ENCODE data around the gene ZNF502. TPM values are rescaled to one million over a fixed set of nuclear protein-coding genes. Genes with fewer than 3 reads are reported as not detected.
A peak's percentile ranks its signal among the peaks of the same experiment; 100 is the strongest.
"Not testable (repeated sequence)": the region's sequence is repeated elsewhere in the genome, so short reads cannot be mapped to it uniquely, and the experiment has no call there.

ZNF502 gene
- total RNA-seq (2014; rRNA removed; shearing (Covaris generic)): 2.3 and 3.5 TPM in 2 replicates
- 1.4 and 1.7 TPM in 2 replicates for polyA plus RNA-seq (2015; cell fraction: cytosol; rRNA removed)
- polyA plus RNA-seq (2015; cell fraction: nucleus; rRNA removed): 5.8 and 9.3 TPM in 2 replicates

DNA sequence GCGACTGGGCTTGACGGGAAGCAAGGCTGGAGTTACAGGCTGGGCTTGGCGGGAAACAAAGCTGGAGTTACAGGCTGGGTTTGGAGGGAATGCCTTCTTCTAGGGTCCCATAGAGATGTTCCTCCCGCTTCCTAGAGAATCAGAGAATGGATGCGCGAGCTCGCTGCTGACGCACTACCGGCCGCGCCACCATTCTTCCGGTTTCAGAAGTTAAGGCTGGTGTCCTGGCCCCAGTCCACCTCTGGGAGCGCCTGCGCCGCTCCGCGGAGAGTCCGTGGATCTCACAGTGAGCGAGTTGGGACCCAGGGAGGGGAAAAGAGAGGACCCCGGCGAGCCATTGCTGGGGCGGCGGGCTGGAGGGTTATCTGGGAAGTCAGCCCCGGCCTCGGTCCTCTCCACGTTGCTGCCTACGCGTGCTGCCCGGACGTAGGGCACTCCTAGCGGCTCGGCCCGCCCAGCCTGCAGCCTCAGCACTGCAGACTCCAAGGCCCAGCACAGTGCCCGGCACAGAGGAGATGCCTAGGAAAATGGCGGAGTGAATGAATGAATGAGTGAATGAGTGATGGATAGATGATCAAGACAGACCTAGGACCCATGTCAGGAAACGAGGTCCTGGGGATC lies at the start of gene ZNF502:
Gene ZNF502, plus strand, starts transcription at position 206 of the 621 bp plus-strand sequence. CDS start 7,602 bp downstream, outside the sequence.
- peak; percentile 69 for DNase-seq (ENCODE audit: low read depth, low spot score)
- in situ Hi-C loops (cut with HindIII; ENCODE audit: low pct_unique_long_range_greater_than_20kb, low sequenced_read_pairs): no loop called here

DNA sequence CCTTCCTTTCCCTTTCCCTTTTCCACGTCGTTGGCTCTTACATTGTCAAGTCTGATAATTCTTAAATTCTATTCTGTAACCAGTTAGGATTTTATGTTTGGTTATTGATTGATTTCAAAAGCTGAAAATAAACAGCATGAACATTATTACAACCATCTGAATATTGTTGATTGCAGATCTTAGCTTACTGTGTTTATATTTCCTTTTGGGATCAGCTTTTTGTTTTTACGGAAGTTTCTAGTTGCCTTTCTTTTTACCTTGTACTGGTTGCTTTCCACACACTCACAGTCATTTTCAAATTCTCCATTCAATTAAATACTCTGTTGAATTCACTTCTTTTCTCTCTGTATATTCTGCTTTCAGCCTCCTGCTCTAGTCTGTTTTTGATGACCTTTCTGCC lies 47.3 kb upstream of the ZNF502 start:
- in situ Hi-C loops (cut with HindIII; ENCODE audit: low pct_unique_long_range_greater_than_20kb, low sequenced_read_pairs): no loop called here
- DNase-seq (ENCODE audit: low read depth, low spot score): no peak

DNA sequence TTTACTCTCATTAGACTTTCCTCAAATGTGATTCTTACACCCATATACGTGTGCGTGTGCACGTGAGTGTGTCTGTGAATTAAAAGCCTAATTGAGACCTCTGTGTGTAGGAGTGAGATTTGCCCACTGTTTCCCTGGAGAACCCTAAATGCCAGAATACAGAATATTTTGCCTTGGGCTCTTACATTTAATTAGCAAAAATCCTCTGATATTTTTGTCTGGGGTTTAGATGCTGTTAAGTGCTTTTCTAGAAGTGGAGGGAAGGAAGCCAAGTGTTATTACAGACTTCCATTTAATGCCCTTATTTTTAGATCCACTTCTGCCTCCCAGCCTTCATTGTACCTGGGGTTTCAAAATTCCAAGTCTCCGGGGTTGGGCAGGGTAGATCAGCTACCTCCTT lies 46.1 kb upstream of the ZNF502 start:
- in situ Hi-C loops (cut with HindIII; ENCODE audit: low pct_unique_long_range_greater_than_20kb, low sequenced_read_pairs): no loop called here
- no peak for DNase-seq (ENCODE audit: low read depth, low spot score)

DNA sequence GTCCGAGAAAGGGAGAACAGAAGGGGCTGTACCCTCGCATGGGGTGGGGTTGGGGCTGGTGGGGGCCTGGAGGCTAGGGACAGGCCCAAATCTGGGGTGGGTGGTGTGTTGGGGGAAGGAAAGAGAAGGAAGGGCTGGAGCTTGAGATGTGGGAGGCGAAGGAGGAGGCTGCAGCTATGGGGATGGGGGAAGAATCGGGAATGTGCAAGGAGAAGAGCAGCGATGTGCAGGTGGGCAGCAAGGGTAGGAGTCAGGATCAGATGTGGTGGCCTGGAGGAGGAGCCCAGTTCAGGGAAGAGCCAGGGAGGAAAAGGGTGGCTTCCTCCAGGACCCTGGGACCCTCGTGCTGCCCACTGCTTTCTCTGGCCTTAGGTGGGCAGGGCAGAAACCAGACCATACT lies 42.7 kb upstream of the ZNF502 start:
- in situ Hi-C loops (cut with HindIII; ENCODE audit: low pct_unique_long_range_greater_than_20kb, low sequenced_read_pairs): no loop called here
- DNase-seq (ENCODE audit: low read depth, low spot score): no peak

DNA sequence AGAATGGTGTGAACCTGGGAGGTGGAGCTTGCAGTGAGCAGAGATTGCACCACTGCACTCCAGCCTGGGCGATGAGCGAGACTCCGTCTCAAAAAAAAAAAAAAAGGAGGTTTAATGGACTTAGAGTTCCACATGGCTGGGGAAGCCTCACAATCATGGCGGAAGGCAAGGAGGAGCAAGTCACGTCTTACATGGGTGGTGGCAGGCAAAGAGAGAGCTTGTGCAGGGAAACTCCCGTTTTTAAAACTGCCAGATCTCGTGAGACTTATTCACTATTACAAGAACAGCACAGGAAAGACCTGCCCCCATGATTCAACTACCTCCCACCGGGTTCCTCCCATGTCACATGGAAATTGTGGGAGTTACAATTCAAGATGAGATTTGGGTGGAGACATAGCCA lies 39.0 kb upstream of the ZNF502 start:
- DNase-seq (ENCODE audit: low read depth, low spot score); in situ Hi-C loops (cut with HindIII; ENCODE audit: low pct_unique_long_range_greater_than_20kb, low sequenced_read_pairs): not testable (repeated sequence)

DNA sequence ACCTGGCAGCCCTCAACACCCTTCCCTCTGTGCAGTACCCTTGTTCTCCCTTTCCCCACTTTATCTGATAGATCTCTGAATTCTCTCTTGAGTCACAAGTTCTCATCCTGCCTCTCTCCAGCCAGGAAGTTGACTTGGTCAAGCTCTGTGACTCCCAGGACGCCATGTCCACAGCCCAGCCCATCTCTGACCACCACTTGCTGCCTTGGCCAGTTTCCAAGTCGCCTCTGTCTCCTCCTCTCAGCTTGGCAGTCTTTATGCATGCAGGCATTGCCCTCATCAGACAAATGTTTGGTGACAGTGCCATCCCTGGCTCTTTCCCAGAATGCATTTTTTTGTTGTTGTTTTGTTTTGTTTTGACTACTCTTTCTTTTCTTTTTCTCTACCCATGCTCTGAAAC lies 38.2 kb upstream of the ZNF502 start:
- in situ Hi-C loops (cut with HindIII; ENCODE audit: low pct_unique_long_range_greater_than_20kb, low sequenced_read_pairs): no loop called here
- no peak for DNase-seq (ENCODE audit: low read depth, low spot score)

DNA sequence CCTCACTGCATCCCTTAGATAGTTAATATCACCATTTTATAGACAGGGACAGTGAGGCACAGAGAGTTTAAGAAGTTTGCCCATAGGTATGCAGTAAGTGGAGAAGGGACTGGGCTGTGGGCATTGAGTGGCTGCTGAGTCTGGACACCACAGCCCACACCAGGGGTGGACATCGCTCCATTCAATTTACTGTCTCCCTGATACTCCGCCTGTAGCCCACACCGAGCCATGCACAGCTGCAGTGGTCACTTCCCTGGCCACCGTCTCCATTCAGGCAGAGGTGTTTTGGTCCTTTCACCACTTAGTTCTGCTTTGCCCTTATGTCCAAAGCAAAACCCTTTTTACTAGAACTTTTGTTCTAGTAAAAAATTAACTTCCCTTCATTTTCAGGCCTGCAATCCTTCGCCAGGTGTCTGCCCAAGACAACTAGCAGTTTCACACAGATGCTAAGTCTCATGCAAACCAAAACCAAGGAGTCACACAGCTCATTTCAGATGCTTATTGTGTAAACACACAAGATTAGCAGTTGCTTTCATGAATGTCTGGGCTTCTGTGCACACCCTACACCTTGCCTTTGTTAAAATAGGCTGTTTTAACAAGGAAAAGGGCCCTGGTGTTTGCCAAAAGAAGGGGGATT lies 33.9 kb upstream of the ZNF502 start:
- DNase-seq (ENCODE audit: low read depth, low spot score): no peak
- in situ Hi-C loops (cut with HindIII; ENCODE audit: low pct_unique_long_range_greater_than_20kb, low sequenced_read_pairs): no loop called here

DNA sequence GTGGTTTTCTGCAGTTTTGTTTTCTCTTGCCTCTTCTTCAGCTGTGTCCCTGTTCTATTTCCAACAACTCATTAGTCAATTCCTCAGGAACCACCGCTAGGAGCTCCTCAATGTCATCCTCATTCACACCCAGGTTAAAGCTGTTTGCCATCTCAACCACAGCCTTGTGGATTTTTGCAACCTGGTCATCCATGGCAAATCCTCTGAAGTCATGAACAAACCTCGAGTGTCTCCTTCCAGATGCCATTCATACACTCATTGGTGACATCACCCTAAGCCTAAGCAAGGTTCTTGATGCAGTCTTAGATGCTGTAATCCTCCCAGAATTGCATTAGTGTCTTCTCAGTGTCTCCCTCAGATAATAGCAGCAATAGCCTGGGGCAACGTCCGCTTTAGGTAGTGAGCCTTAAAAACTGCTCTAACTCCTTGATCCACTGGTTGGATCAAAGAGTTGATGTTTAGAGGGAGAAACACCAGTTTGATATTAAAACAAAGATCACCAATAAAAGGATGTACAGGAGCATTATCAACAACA lies 31.5 kb upstream of the ZNF502 start:
- DNase-seq (ENCODE audit: low read depth, low spot score): no peak

DNA sequence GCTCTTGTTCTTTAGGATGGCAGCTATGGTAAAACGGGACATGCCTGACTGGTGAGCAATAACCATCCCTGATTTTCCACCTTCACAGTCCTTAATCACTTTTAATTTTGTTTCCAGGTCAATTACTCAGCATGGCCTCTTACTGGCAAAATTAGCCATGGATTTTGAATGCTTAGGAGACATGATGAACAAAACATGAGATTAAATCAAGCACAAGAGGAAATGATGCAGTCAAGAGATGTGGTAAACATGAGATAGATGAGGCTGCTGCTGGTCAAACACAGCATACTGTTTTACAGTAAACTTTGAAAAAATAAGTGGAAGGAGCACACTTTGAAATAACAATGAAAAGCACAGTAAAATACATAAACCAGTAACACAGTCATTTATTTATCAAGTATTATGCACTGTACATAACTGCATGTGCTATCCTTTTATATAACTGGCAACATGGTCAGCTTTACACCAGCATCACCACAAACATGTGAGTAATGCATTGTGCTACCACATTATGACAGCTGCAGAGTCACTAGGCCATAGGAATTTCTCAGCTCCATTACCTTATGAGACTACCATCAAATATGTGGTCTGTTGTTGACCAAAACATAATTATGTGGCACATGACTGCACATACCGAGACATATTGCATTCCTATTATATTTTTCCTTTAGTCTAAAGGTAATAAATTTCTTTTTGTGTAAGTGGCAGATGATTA lies 30.1 kb upstream of the ZNF502 start:
- in situ Hi-C loops (cut with HindIII; ENCODE audit: low pct_unique_long_range_greater_than_20kb, low sequenced_read_pairs): no loop called here
- DNase-seq (ENCODE audit: low read depth, low spot score): no peak

More for the DNA sequence above, 31.5 kb upstream of the ZNF502 start:
- in situ Hi-C loops (cut with HindIII; ENCODE audit: low pct_unique_long_range_greater_than_20kb, low sequenced_read_pairs): no loop called here

DNA sequence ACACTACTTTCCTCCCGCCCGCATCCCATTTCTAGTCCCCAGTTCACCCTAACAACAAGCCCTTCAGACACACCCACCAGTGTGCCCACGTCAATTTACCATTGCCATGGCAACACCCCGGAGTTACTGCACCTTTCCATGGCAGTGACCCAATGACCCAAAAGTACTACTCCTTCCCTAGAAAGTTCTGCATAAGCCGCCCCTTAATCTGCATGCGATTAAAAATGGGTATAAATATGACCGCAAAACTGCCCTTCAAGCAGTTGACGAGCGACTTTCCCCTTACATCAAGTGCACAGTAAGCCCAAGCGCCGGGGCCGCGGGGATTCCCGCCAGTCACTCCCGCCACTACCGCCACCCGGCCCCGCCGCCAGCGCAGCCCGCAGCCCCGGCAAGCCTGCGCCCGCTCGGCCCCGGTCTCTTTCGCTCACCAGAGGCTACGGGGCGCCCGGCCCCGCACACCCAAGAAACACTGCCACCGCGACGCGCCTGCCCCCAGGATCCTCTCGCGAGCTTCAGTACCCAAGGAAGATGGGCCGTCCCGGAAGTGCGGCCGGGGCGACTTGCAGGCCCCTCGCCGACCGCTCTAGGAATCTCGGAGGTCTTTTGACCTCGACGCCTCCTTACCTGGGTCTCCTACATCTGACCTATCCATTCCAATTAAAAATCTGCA lies 27.2 kb upstream of the ZNF502 start:
- in situ Hi-C loops (cut with HindIII; ENCODE audit: low pct_unique_long_range_greater_than_20kb, low sequenced_read_pairs): no loop called here
- peak; percentile 6 for DNase-seq (ENCODE audit: low read depth, low spot score)

DNA sequence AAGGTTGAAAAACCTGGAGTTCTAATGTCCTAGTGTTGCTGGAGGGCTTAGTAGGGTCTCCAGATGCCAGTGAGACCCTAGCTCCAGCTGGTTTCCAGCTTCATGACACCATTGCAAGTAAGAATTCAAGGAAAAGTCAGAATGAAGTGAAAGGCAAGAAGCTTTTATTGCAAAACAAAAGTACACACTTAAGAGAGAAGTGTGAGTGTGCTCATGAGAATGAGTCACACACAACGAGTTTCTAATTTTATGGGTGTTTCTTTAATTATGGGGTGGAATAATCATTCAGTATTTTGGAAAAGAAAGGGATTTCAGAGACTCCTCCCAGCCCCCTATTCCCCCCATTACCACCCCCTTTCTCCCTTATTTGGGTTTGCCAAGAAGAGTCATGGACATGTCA lies 24.6 kb upstream of the ZNF502 start:
- in situ Hi-C loops (cut with HindIII; ENCODE audit: low pct_unique_long_range_greater_than_20kb, low sequenced_read_pairs): no loop called here
- DNase-seq (ENCODE audit: low read depth, low spot score): no peak

DNA sequence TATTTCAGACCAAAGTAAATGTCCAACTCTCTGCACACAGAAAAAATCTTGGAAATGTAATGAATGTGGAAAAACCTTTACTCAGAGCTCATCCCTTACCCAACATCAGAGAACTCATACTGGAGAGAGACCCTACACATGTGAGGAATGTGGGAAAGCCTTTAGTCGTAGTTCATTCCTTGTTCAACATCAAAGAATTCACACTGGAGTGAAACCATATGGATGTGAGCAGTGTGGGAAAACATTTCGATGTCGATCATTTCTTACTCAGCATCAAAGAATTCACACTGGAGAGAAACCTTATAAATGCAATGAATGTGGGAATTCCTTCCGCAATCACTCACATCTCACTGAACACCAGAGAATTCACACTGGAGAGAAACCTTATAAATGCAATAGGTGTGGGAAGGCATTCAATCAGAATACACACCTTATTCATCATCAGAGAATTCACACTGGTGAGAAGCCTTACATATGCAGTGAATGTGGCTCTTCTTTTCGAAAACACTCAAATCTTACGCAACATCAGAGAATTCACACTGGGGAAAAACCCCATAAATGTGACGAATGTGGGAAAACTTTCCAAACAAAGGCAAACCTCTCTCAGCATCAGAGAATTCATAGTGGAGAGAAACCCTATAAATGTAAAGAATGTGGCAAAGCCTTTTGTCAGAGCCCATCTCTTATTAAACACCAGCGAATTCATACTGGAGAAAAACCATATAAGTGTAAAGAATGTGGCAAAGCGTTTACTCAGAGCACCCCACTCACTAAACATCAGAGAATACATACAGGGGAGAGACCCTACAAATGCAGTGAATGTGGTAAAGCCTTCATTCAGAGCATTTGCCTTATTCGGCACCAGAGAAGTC lies 9.0 kb downstream of the ZNF502 start:
- in situ Hi-C loops (cut with HindIII; ENCODE audit: low pct_unique_long_range_greater_than_20kb, low sequenced_read_pairs): no loop called here
- DNase-seq (ENCODE audit: low read depth, low spot score): no peak

DNA sequence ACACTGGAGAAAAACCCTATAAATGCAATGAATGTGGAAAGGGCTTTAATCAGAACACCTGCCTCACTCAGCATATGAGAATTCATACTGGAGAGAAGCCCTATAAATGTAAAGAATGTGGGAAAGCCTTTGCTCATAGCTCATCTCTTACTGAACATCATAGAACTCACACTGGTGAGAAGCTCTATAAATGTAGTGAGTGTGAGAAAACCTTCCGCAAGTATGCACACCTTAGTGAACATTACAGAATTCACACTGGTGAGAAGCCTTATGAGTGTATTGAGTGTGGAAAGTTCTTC lies 9.6 kb downstream of the ZNF502 start:
- in situ Hi-C loops (cut with HindIII; ENCODE audit: low pct_unique_long_range_greater_than_20kb, low sequenced_read_pairs): no loop called here
- DNase-seq (ENCODE audit: low read depth, low spot score): no peak

DNA sequence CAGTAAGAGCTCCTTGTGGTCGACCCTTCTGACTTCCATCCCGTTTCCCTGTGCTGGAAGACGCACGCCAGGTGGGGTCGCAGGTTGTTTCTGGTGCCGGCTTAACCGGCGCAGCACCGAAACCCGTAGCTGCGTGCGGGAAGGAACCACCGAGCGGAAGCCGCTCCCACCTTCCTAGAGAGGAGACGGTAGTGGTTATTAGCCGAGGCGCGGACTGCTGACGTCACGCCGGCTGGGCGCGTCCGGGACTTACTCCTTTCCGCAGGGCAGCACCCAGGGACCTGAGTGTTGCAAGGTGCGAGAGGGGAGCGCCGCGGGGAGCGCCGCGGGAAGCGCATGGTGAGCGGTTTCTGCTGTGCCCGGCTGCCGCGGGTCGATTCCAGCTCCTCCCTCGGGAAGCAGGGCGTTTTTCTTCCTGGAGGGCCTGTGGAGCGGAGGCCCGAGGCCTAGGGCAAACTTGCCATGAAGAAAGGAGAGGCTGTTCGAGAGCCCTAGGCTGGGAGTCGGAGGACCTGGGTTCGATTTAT lies 17.0 kb downstream of the ZNF502 start, which contains the start of gene ZNF501:
Gene ZNF501, plus strand, starts transcription at position 252 of the 527 bp plus-strand sequence. CDS start 4,787 bp downstream, outside the sequence.
- peak; percentile 73 for DNase-seq (ENCODE audit: low read depth, low spot score)
- in situ Hi-C loops (cut with HindIII; ENCODE audit: low pct_unique_long_range_greater_than_20kb, low sequenced_read_pairs): no loop called here

DNA sequence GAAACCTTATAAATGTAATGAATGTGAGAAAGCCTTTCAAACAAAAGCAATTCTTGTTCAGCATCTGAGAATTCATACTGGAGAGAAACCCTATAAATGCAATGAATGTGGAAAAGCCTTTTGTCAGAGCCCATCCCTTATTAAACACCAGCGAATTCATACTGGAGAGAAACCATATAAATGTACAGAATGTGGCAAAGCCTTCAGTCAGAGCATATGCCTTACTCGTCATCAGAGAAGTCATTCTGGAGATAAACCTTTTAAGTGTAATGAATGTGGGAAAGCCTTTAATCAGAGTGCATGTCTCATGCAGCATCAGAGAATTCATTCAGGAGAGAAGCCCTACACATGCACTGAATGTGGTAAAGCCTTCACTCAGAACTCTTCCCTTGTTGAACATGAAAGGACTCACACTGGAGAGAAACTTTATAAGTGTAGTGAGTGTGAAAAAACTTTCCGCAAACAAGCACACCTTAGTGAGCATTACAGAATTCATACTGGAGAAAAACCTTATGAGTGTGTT lies 22.2 kb downstream of the ZNF502 start:
- in situ Hi-C loops (cut with HindIII; ENCODE audit: low pct_unique_long_range_greater_than_20kb, low sequenced_read_pairs): no loop called here
- no peak for DNase-seq (ENCODE audit: low read depth, low spot score)

DNA sequence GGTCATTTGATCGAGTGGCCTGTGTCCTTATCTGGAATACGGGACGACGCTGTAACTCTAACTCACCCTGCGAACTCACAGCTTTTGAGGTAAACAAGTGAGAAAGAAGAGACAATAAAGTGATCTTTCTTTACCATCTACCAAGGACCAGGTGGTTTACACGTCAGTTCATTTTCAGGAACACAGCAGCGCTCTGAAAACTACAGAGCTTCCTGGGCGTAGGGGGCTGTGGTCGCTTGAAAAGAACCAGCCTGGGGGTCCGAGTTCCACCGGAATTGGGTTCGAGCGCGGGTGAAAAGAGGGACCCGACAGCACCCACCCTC lies 48.6 kb downstream of the ZNF502 start:
- in situ Hi-C loops (cut with HindIII; ENCODE audit: low pct_unique_long_range_greater_than_20kb, low sequenced_read_pairs): no loop called here
- DNase-seq (ENCODE audit: low read depth, low spot score): no peak

All from SK-MEL-5 (cell line).